ENCODE results near the gene VSIG10.
"Not testable (repeated sequence)": the region's sequence is repeated elsewhere in the genome, so short reads cannot be mapped to it uniquely, and the experiment has no call there.

The VSIG10 gene, protein sequence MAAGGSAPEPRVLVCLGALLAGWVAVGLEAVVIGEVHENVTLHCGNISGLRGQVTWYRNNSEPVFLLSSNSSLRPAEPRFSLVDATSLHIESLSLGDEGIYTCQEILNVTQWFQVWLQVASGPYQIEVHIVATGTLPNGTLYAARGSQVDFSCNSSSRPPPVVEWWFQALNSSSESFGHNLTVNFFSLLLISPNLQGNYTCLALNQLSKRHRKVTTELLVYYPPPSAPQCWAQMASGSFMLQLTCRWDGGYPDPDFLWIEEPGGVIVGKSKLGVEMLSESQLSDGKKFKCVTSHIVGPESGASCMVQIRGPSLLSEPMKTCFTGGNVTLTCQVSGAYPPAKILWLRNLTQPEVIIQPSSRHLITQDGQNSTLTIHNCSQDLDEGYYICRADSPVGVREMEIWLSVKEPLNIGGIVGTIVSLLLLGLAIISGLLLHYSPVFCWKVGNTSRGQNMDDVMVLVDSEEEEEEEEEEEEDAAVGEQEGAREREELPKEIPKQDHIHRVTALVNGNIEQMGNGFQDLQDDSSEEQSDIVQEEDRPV

DNA sequence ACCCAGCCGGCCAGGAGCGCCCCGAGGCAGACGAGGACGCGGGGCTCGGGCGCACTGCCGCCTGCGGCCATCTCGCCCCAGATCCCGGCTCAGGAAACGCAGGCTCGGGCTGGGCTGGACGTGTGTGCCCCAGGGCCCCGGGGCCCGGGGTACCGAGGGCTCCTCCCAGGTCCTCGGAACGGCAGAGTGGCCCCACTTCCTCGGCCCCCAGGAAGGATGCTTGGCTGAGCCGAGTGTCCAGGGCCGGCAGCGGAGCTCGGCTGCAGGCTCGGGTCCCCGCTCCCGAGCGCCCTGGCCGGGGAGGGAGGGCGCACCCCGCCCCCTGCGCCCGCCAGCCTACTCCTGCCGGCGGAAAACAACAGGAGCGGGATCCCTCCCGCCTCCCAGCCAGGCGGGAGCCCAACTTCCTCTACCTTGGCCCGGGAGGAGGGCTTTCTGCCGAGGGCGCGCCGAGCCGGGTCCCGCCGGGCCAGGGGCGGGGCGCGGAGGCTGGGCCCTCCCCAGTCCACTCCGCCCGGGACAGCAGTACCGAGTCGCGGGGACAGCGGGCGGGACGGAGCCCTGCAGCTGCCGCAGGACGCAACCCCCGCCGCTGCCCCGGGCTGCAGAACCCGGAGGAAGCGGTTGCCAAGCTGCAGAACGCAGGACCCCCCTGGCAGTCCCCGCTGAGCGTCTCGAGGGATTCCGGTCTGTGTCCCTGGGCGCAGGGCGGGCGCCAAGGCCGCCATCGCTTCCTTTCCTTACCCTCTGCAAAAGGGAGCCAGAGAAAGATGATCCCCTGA lies at the start of gene VSIG10:
Gene VSIG10 (minus strand): TSS at position 411 of the 782 bp plus-strand sequence. CDS start 340 bp downstream, at position 71.
- peak; percentile 14 for DNase-seq

DNA sequence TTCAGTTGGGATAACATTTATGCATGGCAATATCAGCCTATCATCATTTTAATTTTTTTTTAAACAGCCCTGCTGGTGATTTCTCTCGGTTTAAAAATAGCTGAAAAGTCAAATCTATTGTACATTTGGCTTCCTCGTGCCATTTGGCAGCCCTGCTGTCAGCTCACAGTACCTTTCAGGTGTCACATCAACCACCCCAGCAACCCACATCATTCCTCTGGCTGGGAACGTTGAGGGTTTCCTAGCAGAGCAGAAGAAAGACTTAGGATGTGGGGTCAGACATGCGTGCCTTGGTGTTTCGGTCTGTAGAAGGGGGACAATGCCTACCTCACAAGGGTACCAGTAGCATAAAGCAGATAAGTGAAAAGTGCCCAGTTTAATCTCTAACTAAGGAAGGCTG lies 47.9 kb upstream of the VSIG10 start:
- no peak for DNase-seq

DNA sequence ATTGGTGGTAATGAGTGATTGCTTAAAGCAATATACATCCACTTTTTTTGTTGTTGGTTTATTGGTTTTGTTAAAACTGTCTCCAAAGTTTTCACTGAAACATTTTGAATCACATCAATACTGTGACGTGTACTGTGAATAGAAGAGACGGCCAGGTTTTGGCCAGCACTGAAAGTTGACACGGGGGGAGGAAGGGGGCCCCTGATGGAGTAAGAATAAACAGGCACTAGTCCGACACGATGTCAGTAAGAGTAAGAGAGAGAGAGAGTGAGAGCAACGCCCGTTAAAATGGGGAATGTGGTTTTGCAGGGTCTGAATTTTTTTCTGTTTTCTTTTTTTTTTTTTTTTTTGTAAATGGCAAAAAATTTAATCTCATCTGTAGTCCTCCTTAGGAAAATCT lies 46.8 kb upstream of the VSIG10 start:
- DNase-seq, result no peak

DNA sequence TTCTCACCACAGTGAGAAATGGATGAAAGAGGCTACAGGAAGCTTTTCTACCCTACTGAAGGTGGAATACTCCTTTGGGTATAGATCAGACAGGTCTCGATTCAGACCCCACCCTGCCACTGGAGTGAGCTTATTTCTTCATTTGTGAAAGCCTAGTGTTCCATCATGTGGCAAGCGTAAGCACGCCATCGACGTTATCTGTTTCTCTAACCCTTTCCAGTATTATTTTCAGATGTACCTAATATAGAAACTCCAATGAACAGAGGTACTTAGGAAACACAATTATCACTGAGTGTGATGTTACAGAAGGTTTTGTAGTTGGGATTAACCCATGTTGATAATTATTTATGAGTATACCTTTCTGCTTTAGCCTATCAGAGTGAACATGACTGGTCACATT lies 44.5 kb upstream of the VSIG10 start:
- DNase-seq, result no peak

DNA sequence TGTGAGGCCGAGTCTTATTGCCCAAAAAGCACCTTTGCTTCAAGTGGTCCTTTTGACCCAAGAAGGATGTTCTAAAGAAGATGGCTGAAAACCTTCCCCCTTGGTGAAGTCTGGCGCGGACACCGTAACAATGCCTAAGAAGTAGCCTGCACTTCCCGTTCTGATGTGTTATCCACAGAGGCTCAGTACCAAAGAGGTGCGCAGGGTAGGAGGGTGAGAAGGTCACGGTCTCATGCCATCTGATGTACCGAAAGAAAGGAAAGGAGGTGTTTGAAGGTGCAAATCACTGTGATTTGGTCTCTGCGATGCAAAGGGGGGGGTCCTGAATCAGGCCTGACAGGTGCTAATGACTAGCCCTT lies 42.0 kb upstream of the VSIG10 start:
- no peak for DNase-seq

DNA sequence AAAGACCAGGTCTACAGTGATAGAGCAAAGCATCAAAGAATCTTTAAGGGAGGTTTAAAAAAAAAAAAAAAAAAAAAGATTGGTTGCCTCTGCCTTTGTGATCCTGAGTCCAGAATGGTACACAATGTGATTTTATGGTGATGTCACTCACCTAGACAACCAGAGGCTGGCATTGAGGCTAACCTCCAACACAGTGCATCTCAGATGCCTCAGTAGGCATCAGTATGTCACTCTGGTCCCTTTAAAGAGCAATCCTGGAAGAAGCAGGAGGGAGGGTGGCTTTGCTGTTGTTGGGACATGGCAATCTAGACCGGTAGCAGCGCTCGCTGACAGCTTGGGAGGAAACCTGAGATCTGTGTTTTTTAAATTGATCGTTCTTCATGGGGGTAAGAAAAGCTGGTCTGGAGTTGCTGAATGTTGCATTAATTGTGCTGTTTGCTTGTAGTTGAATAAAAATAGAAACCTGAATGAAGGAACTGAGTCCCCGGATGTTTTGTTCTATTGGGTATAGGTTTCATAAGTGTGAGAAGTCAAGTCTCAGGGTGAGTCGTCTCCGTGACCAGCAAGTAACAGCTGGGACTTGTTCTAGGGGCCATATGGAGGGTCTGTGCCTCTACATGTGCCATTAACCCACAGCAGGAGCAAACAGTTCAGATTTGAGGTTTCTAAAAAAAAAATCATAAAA lies 41.4 kb upstream of the VSIG10 start:
- DNase-seq, result no peak

DNA sequence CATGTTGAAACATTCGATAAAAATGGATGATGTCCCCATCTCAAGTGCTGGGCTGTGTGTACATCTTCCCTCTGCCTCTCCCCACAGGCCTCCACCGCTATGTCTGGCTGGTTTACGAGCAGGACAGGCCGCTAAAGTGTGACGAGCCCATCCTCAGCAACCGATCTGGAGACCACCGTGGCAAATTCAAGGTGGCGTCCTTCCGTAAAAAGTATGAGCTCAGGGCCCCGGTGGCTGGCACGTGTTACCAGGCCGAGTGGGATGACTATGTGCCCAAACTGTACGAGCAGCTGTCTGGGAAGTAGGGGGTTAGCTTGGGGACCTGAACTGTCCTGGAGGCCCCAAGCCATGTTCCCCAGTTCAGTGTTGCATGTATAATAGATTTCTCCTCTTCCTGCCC lies 40.7 kb upstream of the VSIG10 start:
- no peak for DNase-seq

DNA sequence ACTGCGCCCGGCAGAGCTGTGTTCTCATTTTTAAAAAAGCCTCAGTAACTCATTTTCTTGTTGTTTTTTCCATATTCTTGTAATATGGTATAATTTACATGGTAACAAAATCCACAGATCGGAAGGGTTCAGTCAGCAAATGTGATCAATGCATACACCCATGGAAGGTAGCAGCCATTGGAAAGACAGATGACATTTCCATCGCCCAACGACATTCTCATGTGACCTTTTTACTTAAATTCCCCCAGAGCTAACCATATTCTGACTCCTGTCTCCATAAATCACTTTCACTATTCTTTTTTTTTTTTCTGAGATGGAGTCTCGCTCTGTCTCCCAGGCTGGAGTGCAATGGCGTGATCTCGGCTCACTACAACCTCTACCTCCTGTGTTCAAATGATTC lies 37.0 kb upstream of the VSIG10 start:
- no peak for DNase-seq

DNA sequence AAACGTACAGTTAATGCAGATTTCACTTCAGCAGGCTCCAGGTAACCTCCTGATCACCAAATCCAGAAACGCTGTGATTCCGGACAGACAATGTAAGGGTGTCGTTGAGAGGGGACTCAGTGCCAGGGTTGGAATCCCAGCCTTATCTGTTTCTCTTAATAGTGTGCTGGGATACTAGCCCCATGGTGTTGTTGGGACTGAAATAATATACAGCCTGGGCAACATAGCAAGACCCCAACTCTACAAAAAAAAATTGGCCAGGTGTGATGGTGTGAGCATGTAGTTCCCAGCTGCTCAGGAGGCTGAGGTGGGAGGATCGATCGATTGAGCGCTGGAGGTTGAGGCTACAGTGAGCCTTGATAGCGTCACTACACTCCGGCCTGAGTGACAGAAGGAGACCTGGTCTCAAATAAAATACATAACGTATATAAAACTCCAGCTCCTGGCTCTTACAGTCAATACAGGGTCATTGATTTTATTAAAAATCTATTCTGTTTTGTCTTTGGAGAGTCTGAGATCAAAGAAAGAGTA lies 33.4 kb upstream of the VSIG10 start:
- DNase-seq, result no peak

DNA sequence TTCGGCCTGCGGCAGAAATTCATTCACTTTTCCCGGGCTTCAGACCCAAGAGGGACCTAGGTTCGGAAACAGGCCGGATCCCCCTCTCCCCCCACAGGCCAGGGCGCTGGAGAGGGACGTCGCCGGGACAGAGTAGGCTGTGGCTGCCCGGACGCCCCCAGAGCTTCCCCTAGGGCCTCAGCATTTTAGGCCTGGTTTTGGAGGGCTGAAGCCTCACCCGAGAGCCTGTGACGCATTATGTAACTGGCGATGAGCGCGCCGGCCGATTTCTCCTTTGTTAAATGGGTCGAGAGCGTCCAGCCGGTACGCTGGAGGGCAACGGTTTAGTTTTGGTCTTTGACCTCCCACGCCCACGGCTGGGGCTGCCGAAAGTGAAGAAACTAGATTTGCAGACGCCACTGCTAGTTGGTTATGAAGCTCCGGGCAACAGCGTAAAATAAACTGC lies 32.8 kb upstream of the VSIG10 start:
- peak; percentile 42 for DNase-seq

DNA sequence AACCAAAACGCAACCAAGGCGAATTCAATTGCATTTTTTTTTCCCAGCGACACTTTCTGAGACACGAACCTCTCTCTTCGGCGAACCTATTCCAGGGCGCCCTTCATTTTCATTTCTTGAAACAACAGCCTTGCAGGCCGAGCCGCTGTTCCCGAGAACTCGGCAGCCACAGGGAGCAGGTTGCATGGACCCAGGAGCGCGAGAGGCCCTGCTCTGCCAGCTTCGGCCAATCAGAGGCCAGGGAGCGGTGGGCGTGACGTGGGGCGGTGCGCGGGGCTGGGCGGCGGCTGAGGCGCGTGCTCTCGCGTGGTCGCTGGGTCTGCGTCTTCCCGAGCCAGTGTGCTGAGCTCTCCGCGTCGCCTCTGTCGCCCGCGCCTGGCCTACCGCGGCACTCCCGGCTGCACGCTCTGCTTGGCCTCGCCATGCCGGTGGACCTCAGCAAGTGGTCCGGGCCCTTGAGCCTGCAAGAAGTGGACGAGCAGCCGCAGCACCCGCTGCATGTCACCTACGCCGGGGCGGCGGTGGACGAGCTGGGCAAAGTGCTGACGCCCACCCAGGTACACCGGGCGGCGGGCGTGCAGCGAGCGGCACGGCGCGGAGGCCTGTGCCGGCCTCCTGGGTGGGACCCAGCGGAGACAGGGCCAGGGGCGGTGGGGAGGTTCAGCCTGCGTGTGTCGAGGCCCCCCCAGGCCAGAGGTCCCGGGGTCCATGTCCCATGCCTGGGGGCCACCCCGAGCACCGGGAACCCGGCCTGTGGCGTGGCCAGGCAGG lies 32.2 kb upstream of the VSIG10 start, which contains the start of gene PEBP1:
Gene PEBP1 (plus strand): TSS at position 337 of the 771 bp plus-strand sequence. CDS start 86 bp downstream, at position 423.
- peak; percentile 94 for DNase-seq

DNA sequence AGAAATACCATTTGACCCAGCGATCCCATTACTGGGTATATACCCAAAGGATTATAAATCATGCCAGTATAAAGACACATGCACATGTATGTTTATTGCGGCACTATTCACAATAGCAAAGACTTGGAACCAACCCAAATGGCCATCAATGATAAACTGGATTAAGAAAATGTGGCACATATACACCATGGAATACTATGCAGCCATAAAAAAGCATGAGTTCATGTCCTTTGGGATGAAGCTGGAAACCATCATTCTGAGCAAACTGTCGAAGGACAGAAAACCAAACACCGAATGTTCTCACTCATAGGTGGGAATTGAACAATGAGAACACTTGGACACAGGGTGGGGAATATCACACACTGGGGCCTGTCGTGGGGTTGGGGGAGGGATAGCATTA lies 25.6 kb upstream of the VSIG10 start:
- DNase-seq, result not testable (repeated sequence)

DNA sequence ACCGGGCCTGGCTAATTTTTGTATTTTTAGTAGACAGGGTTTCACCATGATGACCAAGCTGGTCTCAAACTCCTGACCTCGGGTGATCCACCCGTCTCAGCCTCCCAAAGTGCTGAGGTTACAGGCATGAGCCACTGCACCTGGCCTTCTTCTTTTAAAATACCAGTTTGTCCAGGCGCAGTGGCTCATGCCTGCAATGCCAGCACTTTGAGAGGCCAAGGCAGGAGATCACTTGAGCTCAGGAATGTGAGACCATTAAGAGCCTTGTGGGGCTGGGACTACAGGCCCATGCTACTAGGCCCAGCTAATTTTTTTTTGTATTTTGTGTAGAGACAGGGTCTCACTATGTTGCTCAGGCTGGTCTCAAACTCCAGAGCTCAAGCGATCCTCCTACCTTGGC lies 24.1 kb upstream of the VSIG10 start:
- DNase-seq, result no peak

DNA sequence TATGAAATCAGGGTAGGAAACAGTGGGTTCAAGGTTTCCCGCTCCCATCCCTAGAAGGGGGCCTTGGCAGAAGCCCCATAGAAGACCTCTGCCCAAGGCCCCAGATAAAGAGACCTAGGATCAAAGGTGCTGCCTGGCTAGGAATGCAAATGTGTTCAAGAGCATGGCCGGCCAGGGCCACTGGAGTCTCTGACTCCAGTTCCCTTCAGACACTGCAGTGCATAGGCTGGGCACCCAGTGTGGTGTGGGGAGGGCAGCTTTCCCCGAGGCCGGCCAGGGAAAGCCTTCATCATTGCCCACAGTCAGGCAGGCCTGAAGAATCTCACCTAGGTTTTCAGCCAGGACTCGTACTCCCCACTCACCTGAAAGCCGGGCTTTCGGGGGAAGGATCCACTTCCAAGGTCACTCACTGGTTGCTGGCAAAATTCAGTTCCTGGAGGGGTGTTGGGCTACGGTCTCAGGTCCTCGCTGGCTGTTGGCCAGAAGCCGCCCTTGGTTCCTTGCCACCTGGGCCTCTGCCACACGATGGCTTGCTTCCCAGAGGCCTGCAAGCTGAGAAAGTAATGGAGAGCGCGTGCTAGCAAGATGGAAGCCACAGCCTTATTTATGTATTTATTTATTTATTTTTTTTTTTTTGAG lies 22.4 kb upstream of the VSIG10 start:
- no peak for DNase-seq

DNA sequence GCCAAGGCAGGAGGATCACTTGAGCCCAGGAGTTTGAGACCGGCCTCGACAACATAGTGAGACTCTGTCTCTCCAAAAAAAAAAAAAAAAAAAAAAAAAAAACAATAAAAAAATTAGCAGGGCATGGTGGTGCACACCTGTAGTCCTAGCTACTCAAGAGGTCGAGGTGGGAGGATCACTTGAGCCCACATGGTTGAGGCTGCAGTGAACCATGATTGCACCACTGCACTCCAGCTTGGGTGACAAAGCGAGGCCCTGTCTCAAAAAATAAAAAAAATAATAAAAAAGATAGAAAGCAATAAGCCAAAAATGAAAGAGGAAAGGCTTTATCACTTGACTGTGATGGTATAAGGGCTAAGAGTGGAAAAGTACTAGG lies 21.9 kb upstream of the VSIG10 start:
- no peak for DNase-seq

DNA sequence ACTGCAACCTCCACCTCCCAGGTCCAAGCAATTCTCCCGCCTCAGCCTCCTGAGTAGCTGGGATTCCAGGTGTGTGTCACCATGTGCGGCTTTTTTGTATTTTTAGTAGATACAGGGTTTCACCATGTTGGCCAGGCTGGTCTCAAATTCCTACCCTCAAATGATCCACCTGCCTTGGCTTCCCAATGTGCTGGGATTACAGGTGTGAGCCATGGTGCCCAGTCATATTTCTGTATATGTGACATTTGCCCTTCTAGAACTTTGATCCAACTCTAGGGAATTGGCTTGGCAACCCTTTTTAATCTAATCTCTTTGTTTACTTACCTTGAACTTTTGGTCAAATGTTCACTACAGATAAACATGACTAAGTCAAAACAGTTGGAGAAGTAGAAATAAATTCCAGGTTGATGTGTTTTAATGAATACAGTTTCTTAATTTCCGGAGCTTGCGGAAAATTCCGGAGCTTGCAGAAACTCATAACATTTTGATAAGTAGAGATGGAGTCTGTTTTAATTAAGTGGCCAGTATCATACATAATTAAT lies 20.6 kb upstream of the VSIG10 start:
- no peak for DNase-seq

DNA sequence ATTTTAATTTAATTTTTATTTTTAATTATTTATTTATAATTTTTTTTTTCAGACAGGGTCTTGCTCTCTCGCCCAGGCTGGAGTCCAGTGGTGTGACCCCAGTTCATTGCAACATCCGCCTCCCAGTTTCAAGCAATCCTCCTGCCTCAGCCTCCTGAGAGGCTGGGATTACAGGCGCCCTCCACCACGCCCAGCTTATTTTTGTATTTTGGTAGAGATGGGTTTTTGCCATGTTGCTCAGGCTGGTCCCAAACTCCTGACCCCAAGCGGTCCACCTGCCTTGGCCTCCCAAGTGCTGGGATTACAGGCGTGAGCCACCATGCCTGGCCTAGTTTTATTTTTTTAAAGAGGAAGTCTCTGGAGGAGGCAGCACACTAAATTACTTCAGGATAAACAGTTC lies 18.5 kb upstream of the VSIG10 start:
- DNase-seq, result no peak

DNA sequence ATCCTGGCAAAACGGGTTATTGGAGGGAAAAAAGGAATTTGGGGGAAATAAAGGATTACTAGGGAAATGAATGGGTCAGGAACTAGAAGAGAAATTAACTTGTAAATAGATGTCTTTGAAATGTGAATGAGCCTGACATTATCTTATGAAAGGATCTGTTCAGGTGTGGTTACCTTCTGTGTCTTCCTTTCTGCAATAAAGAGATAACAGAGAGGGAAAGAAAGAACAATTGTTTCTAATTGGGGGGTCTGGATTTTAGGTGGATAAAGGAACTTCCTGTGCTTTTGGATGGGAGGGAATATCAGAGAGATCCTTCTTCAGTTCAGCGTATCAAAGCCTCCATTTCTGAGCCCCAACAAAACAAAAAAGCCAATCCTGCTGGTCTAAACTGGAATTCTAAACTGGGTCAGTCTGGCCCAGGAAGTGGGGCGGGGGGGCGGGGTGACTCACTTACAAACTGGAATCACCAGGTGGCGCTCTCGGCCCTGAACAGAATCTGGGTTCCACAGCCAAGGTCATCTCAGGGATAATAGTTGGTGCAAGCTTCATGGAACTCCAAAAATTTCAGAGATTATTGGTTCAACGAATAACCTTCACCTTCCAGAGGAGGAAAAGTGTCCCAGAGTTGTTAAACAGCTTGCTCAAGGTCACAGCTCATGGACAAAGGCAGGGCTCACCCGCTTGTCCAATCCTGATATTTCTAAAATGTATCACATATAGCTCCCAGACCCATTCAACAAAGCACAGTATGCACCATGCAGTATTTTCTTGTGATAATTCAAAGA lies 17.0 kb upstream of the VSIG10 start:
- peak; percentile 60 for DNase-seq

DNA sequence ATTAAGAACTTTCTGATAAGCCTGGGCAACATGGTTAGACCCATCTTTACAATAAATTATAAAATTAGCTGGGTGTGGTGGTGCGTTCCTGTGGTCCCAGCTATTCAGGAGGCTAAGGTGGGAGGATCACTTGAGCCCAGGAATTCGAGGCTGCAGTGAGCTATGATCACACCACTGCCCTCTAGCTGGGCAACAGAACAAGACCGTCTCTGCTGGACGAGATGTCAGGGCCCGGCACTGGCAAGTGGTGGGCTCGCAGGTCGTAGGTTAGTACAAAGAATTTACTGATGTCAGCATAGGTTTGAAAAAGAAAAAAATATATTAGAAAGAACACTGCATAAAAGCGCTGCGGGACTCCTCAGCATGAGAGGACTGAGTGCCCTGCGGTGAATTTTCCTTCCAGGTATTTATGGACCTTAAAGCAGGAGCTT lies 15.7 kb upstream of the VSIG10 start:
- no peak for DNase-seq

DNA sequence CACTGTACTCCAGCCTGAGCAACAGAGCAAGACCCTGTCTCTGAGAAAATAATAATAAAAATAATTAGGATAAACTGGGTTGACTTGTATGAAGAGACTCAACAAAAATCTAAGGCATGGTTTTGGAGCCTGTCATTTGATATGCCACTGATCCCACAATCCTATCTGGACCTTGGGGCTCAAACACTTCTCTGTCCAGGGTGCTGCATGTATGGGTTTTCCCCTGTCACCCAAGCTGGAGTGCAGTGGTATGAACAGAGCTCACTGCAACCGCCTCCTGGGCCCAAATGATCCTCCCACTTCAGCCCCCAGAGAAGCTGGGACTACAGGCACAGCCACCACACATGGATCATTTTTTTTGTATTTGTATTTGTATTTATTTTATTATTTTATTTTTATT lies 5.3 kb upstream of the VSIG10 start:
- no peak for DNase-seq

DNA sequence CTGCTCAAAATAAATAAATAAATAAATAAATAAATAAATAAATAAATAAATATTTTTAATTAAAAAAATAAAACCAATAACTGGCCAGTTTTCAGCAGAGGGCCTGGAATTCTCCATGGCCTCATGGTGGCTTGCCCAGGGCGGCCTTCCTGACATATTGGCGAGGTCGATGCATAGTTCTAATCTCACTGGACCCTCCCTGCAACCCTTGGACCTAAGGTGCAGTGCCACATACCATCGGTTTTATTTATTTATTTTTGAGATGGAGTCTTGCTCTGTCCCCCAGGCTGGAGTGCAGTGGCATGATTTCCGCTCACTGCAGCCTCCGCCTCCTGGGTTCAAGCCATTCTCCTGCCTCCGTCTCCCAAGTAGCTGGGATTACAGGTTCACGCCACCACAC lies 3.9 kb upstream of the VSIG10 start:
- no peak for DNase-seq

All from activated naive CD4-positive, alpha-beta T cell treated with anti-CD3 and anti-CD28 coated beads, Interleukin-2, amount 50 U/mL, for 16 hours (primary cell).